H1 (cell line): ENCODE measurements around the gene TMEM140. TPM values are rescaled to one million over a fixed set of nuclear protein-coding genes. Genes with fewer than 3 reads are reported as not detected.

ENCODE experiments used
- CTCF ChIA-PET: fragments of 300-600 bp; sonication (Branson Sonifier 250); formaldehyde crosslinking; loops from one replicate; lab custom pipeline; 2021; ENCODE audit not compliant: partially characterized antibody; lab: Charles Lee
- POLR2A ChIA-PET: fragments of 300-600 bp; sonication (Branson Sonifier 250); formaldehyde crosslinking; loops from one replicate; lab custom pipeline; 2021; ENCODE audit warnings: inconsistent platforms; ENCODE audit not compliant: partially characterized antibody; lab: Charles Lee
- DNase-seq, 2 experiments: peaks; one replicate each; pipeline versions ENCODE4 v3.0.0 to v3.0.0-alpha.2; 2010 to 2022; ENCODE audit warnings: low spot score in 2 of 2, low read depth in 1 of 2, mixed read lengths in 1 of 2
- FAIRE-seq: peaks from 2 replicates; lab custom pipeline; 2011; peaks lifted over from hg19 to GRCh38; lab: Jason Lieb, UNC
- H2AFZ ChIP-seq: 2 replicates; pipeline ENCODE4 v1.8.1; 2012; ENCODE audit warnings: low read length, inconsistent platforms
- H2AK5ac ChIP-seq: 2 replicates; pipeline ENCODE4 v1.6.1; 2013; ENCODE audit warnings: low read depth, low read length
- H2BK120ac ChIP-seq: replicated peaks from 2 replicates; pipeline ENCODE3; 2013; ENCODE audit warnings: low read depth, low read length, inconsistent platforms
- H2BK12ac ChIP-seq: 2 replicates; pipeline ENCODE4 v1.6.1; 2013; ENCODE audit warnings: low read depth, low read length
- H2BK15ac ChIP-seq: 2 replicates; pipeline ENCODE4 v1.6.1; 2013; ENCODE audit warnings: low read length
- H2BK20ac ChIP-seq: 2 replicates; pipeline ENCODE4 v1.6.1; 2013; ENCODE audit warnings: low read length
- H2BK5ac ChIP-seq: 2 replicates; pipeline ENCODE4 v1.6.1; 2013; ENCODE audit warnings: low read depth, low read length
- H3K14ac ChIP-seq: 2 replicates; pipeline ENCODE4 v1.6.1; 2013; ENCODE audit warnings: inconsistent platforms; ENCODE audit not compliant: insufficient read length
- H3K18ac ChIP-seq: 2 replicates; pipeline ENCODE4 v1.6.1; 2013; ENCODE audit warnings: low read length; ENCODE audit errors: extremely low read depth
- H3K23ac ChIP-seq: 2 replicates; pipeline ENCODE4 v1.6.1; 2013; ENCODE audit warnings: inconsistent platforms; ENCODE audit not compliant: insufficient read length
- H3K23me2 ChIP-seq: 2 replicates; pipeline ENCODE4 v1.6.1; 2013; ENCODE audit warnings: low read depth, low read length
- H3K27ac ChIP-seq: 2 replicates; pipeline ENCODE4 v1.6.1; 2011; ENCODE audit warnings: low read depth, low read length, inconsistent platforms
- H3K27me3 ChIP-seq, 4 experiments: replicated peaks in 1 of 4; 1 replicate in 1 of 4; 2 replicates in 3 of 4; pipeline versions ENCODE4 v1.6.1 to v1.8.1; 2011 to 2013; ENCODE audit warnings: low read length in 3 of 4, mild to moderate bottlenecking in 3 of 4, inconsistent platforms in 2 of 4, mixed read lengths in 2 of 4, moderate library complexity in 1 of 4; ENCODE audit not compliant: control insufficient read depth in 3 of 4, insufficient read depth in 3 of 4; ENCODE audit errors: extremely low read depth in 1 of 4
- H3K36me3 ChIP-seq, 4 experiments: 2 replicates each; pipeline versions ENCODE4 v1.6.1 to v1.8.1; 2011 to 2013; ENCODE audit warnings: mild to moderate bottlenecking in 4 of 4, low read length in 3 of 4, moderate library complexity in 2 of 4, control low read depth in 1 of 4, inconsistent platforms in 1 of 4; ENCODE audit not compliant: insufficient read depth in 4 of 4, control insufficient read depth in 2 of 4
- H3K4ac ChIP-seq: replicated peaks from 2 replicates; pipeline ENCODE3; 2013; ENCODE audit warnings: low read length, low read depth, mixed read lengths, inconsistent platforms; ENCODE audit not compliant: insufficient read length
- H3K4me1 ChIP-seq, 4 experiments: replicated peaks in 1 of 4; 1 replicate in 1 of 4; 2 replicates in 3 of 4; pipeline versions ENCODE4 v1.6.1 to v1.8.1; 2011 to 2013; ENCODE audit warnings: low read length in 3 of 4, inconsistent platforms in 2 of 4, mixed read lengths in 1 of 4; ENCODE audit not compliant: insufficient read depth in 4 of 4, control insufficient read depth in 3 of 4
- H3K4me2 ChIP-seq, 2 experiments: 2 replicates each; pipeline versions ENCODE4 v1.6.1 to v1.8.1; 2011 to 2013; ENCODE audit warnings: low read depth in 2 of 2, low read length in 2 of 2, control low read depth in 1 of 2, inconsistent platforms in 1 of 2, mild to moderate bottlenecking in 1 of 2; ENCODE audit not compliant: insufficient read depth in 1 of 2
- H3K4me3 ChIP-seq, 4 experiments: fragments of 200-600, 300-600 bp in 1 of 4; sonication (generic), shearing (Covaris generic), sonication (Bioruptor Twin) in 1 of 4; 2 replicates each; pipeline versions ENCODE4 v1.5.1 to v1.8.1; 2011 to 2016; ENCODE audit warnings: low read length in 4 of 4, low read depth in 3 of 4, control low read depth in 2 of 4, inconsistent platforms in 2 of 4, mild to moderate bottlenecking in 2 of 4, mixed read lengths in 1 of 4, moderate library complexity in 1 of 4; ENCODE audit not compliant: insufficient read depth in 2 of 4; ENCODE audit errors: extremely low read depth in 1 of 4
- H3K56ac ChIP-seq: replicated peaks from 2 replicates; pipeline ENCODE3; 2013; ENCODE audit warnings: low read depth, mild to moderate bottlenecking, mixed read lengths, low read length, inconsistent platforms; ENCODE audit not compliant: insufficient read length
- H3K79me1 ChIP-seq: 2 replicates; pipeline ENCODE4 v1.6.1; 2013; ENCODE audit warnings: low read depth, low read length, control low read depth
- H3K79me2 ChIP-seq, 2 experiments: 2 replicates each; pipeline versions ENCODE4 v1.6.1 to v1.8.1; 2012 to 2013; ENCODE audit warnings: low read length in 2 of 2, mild to moderate bottlenecking in 2 of 2, inconsistent platforms in 1 of 2; ENCODE audit not compliant: insufficient read depth in 2 of 2, control insufficient read depth in 1 of 2
- H3K9ac ChIP-seq, 4 experiments: replicated peaks in 1 of 4; 1 replicate in 1 of 4; 2 replicates in 3 of 4; pipeline versions ENCODE4 v1.6.1 to v1.8.1; 2011 to 2013; ENCODE audit warnings: low read depth in 3 of 4, low read length in 3 of 4, control low read depth in 2 of 4, mild to moderate bottlenecking in 2 of 4, moderate library complexity in 2 of 4, inconsistent platforms in 1 of 4; ENCODE audit errors: extremely low read depth in 1 of 4
- H3K9me3 ChIP-seq, 2 experiments: 2 replicates each; pipeline versions ENCODE4 v1.6.1 to v1.8.1; 2012 to 2013; ENCODE audit warnings: mild to moderate bottlenecking in 2 of 2, moderate library complexity in 2 of 2, control low read depth in 1 of 2, inconsistent platforms in 1 of 2, low read depth in 1 of 2, low read length in 1 of 2, mixed read lengths in 1 of 2; ENCODE audit not compliant: insufficient read depth in 2 of 2
- H4K20me1 ChIP-seq, 2 experiments: replicated peaks in 1 of 2; 2 replicates each; pipeline versions ENCODE3 to v1.8.1; 2011 to 2013; ENCODE audit warnings: inconsistent platforms in 2 of 2, low read length in 2 of 2, mild to moderate bottlenecking in 1 of 2; ENCODE audit not compliant: insufficient read depth in 2 of 2, control insufficient read depth in 1 of 2
- H4K5ac ChIP-seq: 2 replicates; pipeline ENCODE4 v1.6.1; 2013; ENCODE audit warnings: low read length, low read depth, mixed read lengths, inconsistent platforms; ENCODE audit not compliant: insufficient read length
- H4K8ac ChIP-seq: 2 replicates; pipeline ENCODE4 v1.8.0; 2013; ENCODE audit warnings: mild to moderate bottlenecking, moderate library complexity, low read length, inconsistent platforms; ENCODE audit not compliant: insufficient read depth; ENCODE audit errors: extremely low read depth
- H4K91ac ChIP-seq: replicated peaks from 2 replicates; pipeline ENCODE3; 2013; ENCODE audit warnings: low read length, mixed read lengths, inconsistent platforms; ENCODE audit not compliant: insufficient read length
- ATF2 ChIP-seq: IDR thresholded peaks from 2 replicates; pipeline ENCODE4 v1.6.1; 2012; ENCODE audit warnings: low read length, inconsistent platforms
- BCL11A ChIP-seq, 2 experiments: IDR thresholded peaks; one replicate each; pipeline ENCODE4 v1.6.1; 2011; ENCODE audit warnings: low read depth in 2 of 2, low read length in 2 of 2, mild to moderate bottlenecking in 2 of 2
- CEBPB ChIP-seq: IDR thresholded peaks from 2 replicates; pipeline ENCODE4 v1.6.1; 2012; ENCODE audit warnings: low read depth, low read length
- CREB1 ChIP-seq: IDR thresholded peaks from 2 replicates; pipeline ENCODE4 v1.6.1; 2012; ENCODE audit warnings: inconsistent platforms
- EZH2 ChIP-seq: fragments of 200-600 bp; sonication (generic); IDR thresholded peaks from 2 replicates; pipeline ENCODE4 v1.7.1; 2012; ENCODE audit warnings: low read depth, mild to moderate bottlenecking, moderate library complexity, low read length, inconsistent platforms; ENCODE audit not compliant: severe bottlenecking
- HDAC2 ChIP-seq, 2 experiments: fragments of 300-600 bp in 1 of 2; sonication (generic) in 1 of 2; IDR thresholded peaks; 2 replicates each; pipeline ENCODE4 v1.6.1; 2011 to 2012; ENCODE audit warnings: low read depth in 2 of 2, low read length in 2 of 2, mild to moderate bottlenecking in 2 of 2, moderate library complexity in 2 of 2, borderline replicate concordance in 1 of 2, inconsistent platforms in 1 of 2
- JUN ChIP-seq: IDR thresholded peaks from 2 replicates; pipeline ENCODE4 v1.6.1; 2011; ENCODE audit warnings: low read depth, mild to moderate bottlenecking, improper control_type of control experiment, low read length
- KDM1A ChIP-seq: fragments of 200-600, 300-600 bp; sonication (generic); IDR thresholded peaks from 2 replicates; pipeline ENCODE4 v1.7.1; 2016; ENCODE audit warnings: mild to moderate bottlenecking, low read length, borderline replicate concordance
- KDM4A ChIP-seq: IDR thresholded peaks from one replicate; pipeline ENCODE4 v1.7.1; 2012; ENCODE audit warnings: low read depth, mild to moderate bottlenecking, moderate library complexity, low read length, inconsistent platforms; ENCODE audit not compliant: severe bottlenecking
- KDM5A ChIP-seq: fragments of 200-600 bp; IDR thresholded peaks from 2 replicates; pipeline ENCODE4 v1.7.1; 2012; ENCODE audit warnings: mild to moderate bottlenecking, low read length, inconsistent platforms, mixed read lengths
- MAFK ChIP-seq: IDR thresholded peaks from 2 replicates; pipeline ENCODE4 v1.6.1; 2012; ENCODE audit warnings: low read depth, mild to moderate bottlenecking, improper control_type of control experiment, low read length
- RFX5 ChIP-seq: IDR thresholded peaks from 2 replicates; pipeline ENCODE4 v1.6.1; 2011; ENCODE audit warnings: low read depth, low read length, improper control_type of control experiment, borderline replicate concordance
- RNF2 ChIP-seq: fragments of 200-900, 300-1000 bp; sonication (generic); IDR thresholded peaks from 2 replicates; pipeline ENCODE4 v1.7.1; 2016; ENCODE audit warnings: borderline replicate concordance, low read depth, mild to moderate bottlenecking, antibody characterized with exemption, low read length; ENCODE audit not compliant: poor library complexity, severe bottlenecking; ENCODE audit errors: missing control alignments
- SP1 ChIP-seq: IDR thresholded peaks from 2 replicates; pipeline ENCODE4 v1.6.1; 2011; ENCODE audit warnings: low read depth, low read length
- polyA plus RNA-seq, 7 experiments: library from polyadenylated mRNA; depleted of rRNA in 3 of 7; stranded (reverse) in 5 of 7; unstranded in 2 of 7; fragments of >200 nt in 5 of 7; fragments of 200-250 nt in 2 of 7; gene quantifications; 1 replicate in 5 of 7; 2 replicates in 1 of 7; 4 replicates in 1 of 7; pipeline versions ENCODE4 v1.2.1 to v1.2.3, GENCODE V29; 2011 to 2013; ENCODE audit warnings: missing spikeins in 2 of 7, mixed read lengths in 2 of 7
- total RNA-seq: library from RNA; stranded (reverse); fragmentation: NEBNext Ultra II Directional; extraction: Animal tissue kit (Norgen Biotek cat#: 25700); gene quantifications from 2 replicates; pipeline ENCODE4 v1.2.1, GENCODE V29; 2021

The TMEM140 gene
- total and polyA plus RNA-seq, 2 of the 8 experiments (the other 6 are each of a cell fraction or from before 2014, with no cell fraction given), result not detected

- H2BK120ac ChIP-seq, result no peak overlapping the region
- H3K36me3 ChIP-seq, result no peaks in the 10 kb centered on the region
- H2AK5ac ChIP-seq, result no peak overlapping the region
- H3K79me1 ChIP-seq, result no peaks in the 10 kb centered on the region
- no peak overlapping the region for H2BK20ac ChIP-seq
- H3K79me2 ChIP-seq, result no peaks in the 10 kb centered on the region
- no peak overlapping the region for H3K14ac ChIP-seq
- POLR2A ChIA-PET, result no interaction called here
- no peaks in the 10 kb centered on the region for H3K9me3 ChIP-seq
- H2BK15ac ChIP-seq, result no peak overlapping the region
- no peak overlapping the region for H3K27ac ChIP-seq
- H2AFZ ChIP-seq, result no peak overlapping the region
- no peak overlapping the region for H3K4me3 ChIP-seq
- no peak overlapping the region for H3K9ac ChIP-seq
- no peak overlapping the region for H3K4ac ChIP-seq
- CTCF ChIA-PET, result no interaction called here
- no peak overlapping the region for H4K8ac ChIP-seq
- H3K56ac ChIP-seq, result no peak overlapping the region
- H4K5ac ChIP-seq, result no peak overlapping the region
- no peaks in the 10 kb centered on the region for H3K27me3 ChIP-seq
- no peak overlapping the region for H3K23ac ChIP-seq
- H3K18ac ChIP-seq, result no peak overlapping the region
- FAIRE-seq (no peak), DNase-seq (no peak)
- no peak overlapping the region for H2BK5ac ChIP-seq
- no peak overlapping the region for H2BK12ac ChIP-seq
- no peaks in the 10 kb centered on the region for H3K4me1 ChIP-seq
- H4K20me1 ChIP-seq, result no peaks in the 10 kb centered on the region
- no peaks in the 10 kb centered on the region for H3K23me2 ChIP-seq
- no peak overlapping the region for H4K91ac ChIP-seq
- no peak overlapping the region for H3K4me2 ChIP-seq
- no peak for TF ChIP-seq BCL11A (IDR thresholded peaks at IDR 0.05; ENCODE audit: low read depth in 2 of 2, low read length in 2 of 2)
- no peak for TF ChIP-seq RNF2
- TF ChIP-seq CREB1, result no peak
- TF ChIP-seq KDM1A, result no peak
- no peak for TF ChIP-seq KDM5A
- no peak for TF ChIP-seq JUN
- no peak for TF ChIP-seq MAFK
- no peak for TF ChIP-seq SP1
- TF ChIP-seq HDAC2 (IDR thresholded peaks at IDR 0.05; ENCODE audit: borderline replicate concordance in 1 of 2, low read depth in 2 of 2, low read length in 2 of 2), result no peak
- no peak for TF ChIP-seq KDM4A
- TF ChIP-seq RFX5, result no peak
- no peak for TF ChIP-seq EZH2
- TF ChIP-seq ATF2, result no peak
- no peak for TF ChIP-seq CEBPB
Measured at GRCh38 chr7:135102372-135102771, 45.5 kb upstream of the TMEM140 start.
